GM21825 (cell line): ENCODE measurements around the gene EGLN3.
"Not testable (repeated sequence)": the region's sequence is repeated elsewhere in the genome, so short reads cannot be mapped to it uniquely, and the experiment has no call there.

Source experiments
- ATAC-seq: cut with Tn5 transposase; IDR thresholded peaks from one replicate; pipeline ENCODE4 v1.9.1; 2021; ENCODE audit warnings: mild to moderate bottlenecking, moderate library complexity; ENCODE audit not compliant: unreplicated experiment

The EGLN3 gene

DNA sequence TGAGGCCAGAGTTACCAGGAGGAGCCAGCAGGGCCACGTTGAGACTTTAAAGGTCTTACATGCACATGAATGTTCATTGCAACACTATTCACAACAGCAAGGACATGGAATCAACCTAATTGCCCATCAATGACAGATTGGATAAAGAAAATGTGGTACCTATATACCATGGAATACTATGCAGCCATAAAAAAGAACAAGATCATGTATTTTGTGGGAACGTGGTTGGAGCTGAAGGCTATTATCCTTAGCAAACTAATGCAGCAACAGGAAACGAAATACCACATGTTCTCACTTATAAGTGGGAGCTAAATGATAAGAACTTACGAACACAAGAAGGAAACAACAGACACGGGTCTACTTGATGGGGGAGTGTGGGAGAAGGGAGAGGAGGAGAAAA, 11.6 kb upstream of the EGLN3 start:
- ATAC-seq, result not testable (repeated sequence)

DNA sequence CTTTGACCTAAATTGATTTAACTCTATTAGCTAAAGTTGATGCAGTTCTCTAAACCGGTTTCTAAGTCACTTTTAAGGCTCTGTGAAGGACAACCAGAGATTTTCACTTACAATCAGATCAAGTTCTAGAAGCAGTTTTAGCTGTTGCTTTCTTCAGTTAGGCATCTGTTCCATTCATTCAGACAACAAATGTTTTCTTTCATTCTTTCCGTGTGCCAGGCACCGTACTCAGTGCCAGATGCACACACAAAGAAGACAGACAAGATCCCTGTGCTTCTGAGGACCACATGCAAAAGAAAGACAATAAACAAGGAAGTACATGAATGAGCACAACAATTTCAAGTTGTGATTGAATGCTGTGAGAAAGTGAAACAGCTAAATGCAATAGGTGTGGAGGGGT, 11.1 kb upstream of the EGLN3 start:
- ATAC-seq, result no peak

DNA sequence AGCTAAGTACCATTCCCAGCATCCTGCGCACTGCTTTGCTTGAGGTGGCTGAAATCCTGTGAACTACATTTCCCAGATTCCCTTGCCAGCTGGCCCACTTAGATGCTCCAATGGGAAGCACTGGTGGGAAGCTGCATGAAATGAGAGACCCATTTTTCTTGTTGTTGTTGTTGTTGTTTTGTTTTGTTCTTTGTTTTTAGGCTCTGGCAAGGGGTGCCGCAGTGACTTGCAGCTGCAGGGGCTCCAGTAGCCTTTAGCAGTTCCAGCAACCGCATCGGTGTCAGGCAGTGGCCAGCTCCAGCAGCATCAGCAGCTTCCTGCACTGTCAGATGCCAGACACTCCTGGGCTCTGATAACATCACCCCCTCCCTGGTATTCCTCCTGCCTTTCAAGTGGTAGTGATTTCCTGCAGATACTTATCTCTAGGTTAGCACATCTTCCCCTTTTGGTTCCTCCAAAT, 8.8 kb upstream of the EGLN3 start:
- no peak for ATAC-seq

DNA sequence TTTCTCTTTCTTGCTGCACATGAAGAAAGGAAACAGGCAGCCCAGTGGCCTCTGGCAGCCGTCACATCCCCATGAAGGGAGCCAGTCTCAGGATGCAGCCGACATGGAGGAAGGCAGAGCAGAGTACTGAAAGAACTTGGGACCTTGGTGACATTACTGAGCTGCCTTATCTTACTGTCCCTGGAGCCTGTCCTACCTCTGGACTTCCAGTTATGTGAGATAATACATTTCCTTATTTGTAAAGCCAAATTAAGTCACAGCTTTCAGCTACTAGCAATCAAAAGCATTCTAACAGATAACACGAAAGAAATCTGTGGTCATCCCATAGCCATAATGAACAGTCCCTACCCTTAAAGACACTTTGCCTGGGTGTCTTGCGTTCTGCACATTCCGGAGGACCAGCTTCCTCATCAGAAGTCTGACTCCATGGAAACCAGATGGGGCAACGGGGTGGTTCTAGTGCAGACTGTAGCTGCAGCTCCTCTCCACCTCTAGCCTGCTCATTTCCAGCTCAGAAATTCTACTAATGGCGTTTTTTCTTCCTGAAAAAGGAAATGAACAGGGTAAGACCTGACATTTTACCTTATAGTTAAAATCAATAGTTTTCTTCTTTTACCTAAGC, 7.8 kb upstream of the EGLN3 start:
- ATAC-seq, result no peak

DNA sequence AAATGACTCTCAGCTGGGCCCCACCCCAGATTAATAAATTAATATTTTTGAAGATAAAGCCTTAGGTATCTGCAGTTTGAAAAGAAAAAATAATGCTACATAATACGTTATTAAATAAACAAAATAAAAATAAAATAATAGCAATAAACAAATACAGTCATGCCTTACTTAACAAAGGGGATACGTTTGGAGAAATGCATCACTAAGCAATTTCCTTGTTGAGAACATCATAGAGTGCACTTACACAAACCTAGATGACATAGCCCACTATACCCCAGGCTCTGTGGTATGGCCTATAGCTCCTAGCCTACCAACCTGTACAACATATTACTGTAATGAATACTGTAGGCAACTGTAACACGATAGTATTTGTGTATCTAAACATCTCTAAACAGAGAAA, 7.1 kb upstream of the EGLN3 start:
- no peak for ATAC-seq

DNA sequence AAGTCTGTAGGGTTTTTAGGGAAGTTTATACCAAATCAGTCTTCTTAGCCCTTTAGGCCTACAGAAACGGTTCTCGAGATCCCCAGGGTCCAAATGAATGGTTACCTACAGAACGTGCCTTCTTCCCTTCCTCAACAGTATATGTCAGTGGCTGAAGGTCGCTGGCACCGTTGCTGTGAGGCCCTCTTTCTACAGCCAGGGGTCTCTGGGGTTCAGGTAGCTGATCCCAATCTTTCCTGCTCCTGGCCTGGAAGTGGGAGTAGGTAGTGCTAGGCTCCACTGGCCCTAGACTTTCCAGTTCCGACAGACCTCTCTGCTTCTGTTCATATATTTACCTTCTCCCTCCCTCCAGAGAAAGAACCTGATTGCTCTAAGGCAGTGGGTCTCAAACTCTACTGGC, 6.4 kb upstream of the EGLN3 start:
- ATAC-seq, result no peak

DNA sequence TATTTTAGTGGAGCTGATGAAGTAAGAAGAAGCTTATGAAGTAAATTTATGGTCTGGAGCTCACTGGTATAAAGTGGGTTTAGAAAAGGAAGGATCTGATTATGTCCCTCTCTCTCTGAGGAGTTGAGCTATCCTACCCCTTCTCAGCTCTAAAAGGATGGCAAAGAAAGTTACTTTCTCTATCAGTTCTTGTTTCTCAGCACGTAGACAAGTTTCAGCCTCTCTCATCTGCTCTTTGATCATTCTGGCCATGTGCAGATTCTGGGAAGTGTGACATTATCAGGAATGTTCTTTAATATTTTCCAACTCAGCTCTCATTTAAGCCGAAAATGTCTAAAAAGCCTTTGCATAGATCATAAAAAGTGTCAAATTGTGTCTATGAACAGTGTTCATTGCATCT, 5.8 kb upstream of the EGLN3 start:
- no peak for ATAC-seq

DNA sequence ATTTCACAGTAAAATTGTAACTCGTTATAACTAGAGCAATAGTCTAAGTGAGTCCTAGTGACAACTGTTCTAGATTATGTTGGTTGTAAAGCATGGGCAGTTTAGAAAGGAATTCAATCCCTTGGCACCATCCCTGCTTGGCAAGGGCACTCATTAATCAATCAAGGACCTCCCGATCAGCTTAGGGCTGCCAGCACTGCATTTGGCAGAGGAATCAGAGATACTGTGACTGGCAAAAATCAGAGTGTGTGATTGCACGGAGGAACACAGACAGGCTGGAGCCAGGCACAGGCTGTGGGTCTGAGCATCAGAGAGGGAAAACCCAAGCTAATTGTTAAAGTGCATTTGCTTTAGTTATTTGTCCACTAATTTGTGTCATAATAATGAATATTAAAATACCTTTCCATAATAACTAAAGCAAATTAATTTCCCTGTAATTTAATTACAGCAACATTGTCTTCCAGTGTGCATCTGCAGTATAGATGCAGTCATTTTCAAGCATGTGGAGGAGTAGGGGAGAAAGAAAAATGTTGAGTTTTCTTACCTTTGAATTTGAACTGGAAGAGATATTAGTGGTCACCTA, 3.2 kb upstream of the EGLN3 start:
- ATAC-seq, result no peak

DNA sequence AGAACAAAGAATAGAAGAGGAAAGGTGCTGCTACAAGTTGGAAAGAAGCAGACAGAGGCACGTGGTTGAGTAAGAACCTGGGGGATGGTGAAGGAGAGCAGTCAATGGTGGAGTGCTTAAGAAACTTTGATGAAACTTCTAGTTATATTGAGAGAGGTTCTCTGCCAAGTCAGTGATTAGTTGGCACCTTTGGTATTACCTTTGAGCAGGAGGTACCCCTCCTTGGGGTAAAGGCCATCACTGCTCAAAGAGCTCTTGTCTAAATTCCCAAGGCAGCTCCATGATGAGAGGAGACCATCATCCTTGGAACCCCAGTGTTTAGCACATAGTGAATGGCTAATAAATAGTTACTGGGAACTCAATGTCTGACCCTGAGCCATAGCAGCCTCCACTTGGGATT, 1.7 kb upstream of the EGLN3 start:
- ATAC-seq, result no peak

DNA sequence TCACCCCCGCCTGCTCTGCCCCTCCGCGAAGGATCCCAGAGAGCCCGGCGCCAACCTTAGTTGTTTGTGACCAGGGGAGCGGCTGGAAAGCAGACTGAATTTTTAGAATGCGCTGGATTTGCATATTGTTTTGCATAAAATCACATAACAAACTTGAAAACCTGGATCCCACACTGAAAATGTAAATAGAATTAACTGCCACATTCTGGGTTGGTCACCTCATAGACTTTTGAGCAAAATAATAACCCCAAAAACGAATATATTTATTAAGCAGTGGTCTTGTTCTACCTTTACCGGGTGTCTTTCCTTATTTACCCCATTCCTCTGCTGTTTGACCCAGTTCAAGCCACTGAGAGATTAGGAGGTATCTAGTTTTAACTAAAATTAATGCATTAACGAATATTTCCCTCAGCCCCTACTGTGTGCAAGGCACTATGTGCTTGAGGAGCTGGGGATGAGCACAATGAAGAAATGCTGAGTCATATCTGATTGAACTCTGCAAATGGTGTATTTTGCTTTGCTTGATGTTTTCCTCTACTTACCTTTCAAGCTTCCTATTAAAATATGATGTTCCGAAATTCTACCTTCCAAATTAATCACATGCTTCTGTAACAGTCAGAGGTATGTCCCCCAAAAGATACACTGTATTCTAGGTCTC, 438 bp upstream of the EGLN3 start:
- ATAC-seq, result no peak

DNA sequence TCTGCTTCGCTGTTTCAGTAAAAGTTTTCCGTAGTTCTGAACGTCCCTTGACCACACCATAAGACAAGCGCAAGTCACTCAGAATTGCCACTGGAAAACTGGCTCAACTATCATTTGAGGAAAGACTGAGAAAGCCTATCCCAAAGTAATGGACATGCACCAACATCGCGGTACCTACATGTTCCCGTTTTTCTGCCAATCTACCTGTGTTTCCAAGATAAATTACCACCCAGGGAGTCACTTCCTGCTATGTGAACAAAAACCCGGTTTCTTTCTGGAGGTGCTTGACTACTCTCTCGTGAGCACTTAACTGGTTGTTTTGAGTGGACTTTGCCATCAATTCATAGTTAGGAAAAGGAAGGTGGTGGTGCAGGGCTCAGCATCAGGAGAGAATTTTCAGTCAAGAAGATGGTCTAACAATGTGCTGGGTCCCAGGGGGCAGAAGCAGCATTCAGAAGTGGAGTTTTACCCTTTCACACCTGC, 1.4 kb downstream of the EGLN3 start:
- no peak for ATAC-seq

DNA sequence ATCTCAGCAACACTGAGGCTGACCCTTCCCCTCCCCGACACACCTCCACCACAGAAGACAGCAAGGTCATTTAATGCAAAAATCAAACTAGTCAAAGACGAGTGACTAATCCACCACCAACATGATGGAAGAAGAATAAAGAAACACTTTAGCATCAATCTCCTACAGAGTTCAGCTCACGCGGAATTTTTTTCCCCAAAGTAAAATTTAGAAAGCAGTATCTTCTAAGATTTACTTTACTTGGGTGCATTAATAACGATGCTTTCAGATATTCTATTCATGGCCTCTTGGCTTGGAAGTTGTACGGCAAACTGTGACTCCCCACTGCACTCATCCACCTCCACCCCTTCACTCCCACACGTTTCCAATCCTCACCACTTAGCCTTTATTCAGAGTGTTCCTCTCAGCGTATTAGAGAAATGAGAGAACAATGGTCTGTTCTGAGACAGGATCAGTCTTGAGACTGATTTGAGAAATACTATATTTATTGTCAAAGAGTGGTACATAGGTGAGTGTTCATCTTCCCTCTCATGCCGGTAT, 1.9 kb downstream of the EGLN3 start:
- no peak for ATAC-seq

DNA sequence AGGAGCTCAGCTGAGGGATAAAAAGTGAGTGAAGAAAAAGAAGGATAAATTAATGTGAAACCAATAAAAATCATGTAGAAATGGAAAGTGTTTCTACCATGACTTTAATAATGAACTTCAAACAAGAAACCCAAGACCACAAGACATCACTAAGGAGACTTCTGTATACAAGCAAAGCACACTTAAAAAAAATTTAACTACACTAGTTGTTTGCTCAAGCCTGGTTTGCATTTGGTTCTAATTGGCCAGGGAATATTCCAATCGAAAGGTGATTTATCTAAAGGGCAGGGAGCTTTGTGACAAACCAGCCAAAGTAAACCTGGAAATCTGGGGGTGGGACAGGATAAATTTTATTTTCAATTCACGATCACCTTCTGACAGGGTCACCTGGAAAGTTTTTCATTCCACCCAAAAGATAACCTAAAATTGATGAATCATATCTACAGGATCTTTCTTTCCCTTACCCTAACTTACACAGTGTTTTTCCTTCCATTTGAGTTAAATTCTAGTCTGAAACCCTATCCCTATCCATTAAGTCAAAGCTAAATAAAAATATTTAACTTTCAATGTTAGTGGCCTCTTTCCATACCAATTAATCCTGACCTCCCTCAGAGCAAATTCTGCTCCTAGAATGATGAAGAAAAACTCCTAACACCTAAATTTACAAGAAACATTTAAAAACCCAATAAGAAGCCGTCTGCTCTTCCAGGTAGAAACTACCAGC, 2.6 kb downstream of the EGLN3 start:
- no peak for ATAC-seq

DNA sequence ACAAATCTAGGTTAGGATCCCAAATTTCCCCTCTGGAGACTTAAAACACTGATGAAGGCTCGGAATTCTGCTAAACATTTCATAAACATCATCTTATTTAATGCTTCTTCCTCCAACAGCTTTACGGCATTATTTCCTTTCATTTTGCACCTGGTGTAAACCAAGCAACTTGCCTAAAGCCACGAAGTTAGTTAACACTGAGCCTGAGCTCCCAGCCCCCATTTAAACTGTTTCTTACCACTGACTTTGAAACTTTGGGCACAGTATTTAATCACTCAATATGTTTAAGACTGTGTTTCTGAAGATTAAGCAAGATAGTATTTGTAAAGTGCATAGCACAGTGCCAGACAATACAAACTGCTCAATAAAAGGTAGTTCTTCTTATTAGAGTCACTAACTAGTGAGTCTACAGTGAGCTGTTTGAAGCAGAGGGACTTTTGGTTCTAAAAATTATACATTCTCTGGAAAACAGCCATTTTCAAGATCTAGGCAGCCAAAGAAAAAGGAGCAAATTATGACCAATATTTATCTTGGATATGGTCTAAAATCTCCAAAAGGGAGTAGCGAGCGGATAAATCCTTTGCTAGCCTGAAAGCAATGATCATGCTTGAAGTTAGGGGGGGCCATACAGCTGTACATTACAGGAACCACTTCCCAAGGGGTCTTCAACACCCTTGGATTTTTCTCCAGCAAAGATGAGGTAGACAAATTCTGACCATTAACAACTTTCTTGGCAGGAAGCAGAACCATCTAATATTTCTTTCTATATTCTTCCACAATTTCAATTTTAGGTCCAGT, 4.0 kb downstream of the EGLN3 start:
- no peak for ATAC-seq

DNA sequence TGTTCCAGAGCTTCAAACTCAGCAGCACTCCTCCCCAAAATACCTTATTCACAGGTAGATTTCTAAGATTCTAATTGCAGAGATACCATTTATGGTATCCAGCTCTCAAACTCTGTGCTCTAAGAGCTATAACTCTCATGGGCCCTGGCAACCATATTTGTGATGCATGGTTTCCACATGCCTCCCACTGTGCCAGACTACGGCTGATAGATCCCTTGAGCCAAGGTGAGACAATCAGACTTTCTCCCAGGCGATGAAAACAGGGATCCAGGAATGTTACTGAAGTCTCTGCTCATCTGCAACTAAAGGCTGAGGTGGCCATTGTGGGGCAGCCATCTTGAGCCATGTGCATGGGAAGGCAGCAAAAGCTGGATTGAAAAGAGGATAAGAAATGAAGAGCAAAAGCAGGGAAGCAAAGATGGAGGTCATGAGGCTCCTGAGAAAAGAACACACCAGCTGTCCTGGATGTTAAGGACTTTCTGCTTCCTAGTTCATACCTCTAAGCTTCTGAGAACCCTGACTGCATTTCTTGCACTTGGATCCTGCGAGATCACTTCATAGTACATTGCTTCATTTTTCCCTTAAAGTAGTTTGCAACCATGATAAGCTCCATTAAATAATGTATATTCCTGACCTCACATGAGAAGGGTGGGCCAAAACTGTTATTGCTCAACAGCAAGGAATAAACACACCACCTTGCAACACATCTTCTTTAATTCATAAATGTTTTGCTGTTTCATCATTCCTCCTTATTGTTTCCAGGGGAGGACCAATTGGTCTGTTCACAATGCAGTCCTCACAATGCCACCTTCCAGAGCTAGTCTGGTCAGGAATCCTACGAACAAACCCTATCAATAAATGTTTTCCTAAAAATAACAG, 5.4 kb downstream of the EGLN3 start:
- no peak for ATAC-seq

DNA sequence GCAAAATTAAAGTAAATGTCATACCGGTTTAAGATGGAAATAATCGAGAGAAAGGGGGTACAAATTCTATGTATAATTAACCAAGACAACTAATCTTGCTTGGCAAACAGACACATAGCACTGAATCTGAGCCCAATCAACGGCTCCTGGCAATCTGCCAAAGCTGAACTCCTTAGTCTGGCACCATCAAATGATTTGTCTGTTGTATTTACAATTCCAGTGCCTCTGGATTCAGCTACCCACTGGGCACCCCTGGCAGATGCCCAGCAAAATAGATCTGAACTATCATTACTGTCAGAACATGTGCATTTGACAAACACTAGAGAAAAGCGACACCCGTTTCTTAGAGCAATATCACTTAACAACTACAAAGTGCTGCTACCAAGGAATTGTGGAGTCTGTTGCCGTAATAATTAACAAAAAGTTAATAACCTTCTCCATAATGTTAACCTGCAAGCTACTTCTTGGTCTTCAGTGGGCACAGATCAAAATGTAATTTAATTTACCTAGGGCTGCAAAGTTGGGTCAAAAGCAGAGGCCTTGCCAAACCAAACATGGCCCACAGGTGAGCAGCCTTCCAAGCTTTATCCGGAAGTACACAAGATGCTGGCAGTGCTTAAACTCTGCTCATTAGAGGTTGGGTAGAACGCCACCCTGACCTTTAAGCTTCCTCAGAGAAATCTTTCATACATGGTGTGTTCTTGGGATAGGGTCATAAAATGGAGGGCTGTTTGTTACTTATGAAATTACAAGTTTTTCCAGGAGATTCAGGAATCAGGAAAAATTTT, 7.6 kb downstream of the EGLN3 start:
- no peak for ATAC-seq

DNA sequence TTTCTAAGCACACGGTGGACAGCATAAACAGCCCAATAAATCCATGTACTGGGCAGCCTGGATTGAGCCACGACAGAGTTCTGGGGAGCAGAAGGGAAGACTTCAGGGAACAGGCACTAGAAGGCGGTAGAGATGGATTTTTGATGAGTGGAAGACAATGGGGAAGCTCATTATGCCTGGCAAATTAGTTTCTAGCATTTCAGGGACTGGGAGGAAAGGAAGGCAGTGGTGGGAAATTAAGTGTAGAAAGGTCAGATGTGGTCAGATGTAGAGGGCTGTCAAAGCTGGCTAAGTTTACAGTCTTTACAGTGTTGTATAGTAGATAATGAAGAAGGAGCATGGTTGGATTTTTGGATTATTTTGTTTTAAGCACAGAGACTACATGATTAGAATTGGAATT, 9.2 kb downstream of the EGLN3 start:
- ATAC-seq, result no peak

DNA sequence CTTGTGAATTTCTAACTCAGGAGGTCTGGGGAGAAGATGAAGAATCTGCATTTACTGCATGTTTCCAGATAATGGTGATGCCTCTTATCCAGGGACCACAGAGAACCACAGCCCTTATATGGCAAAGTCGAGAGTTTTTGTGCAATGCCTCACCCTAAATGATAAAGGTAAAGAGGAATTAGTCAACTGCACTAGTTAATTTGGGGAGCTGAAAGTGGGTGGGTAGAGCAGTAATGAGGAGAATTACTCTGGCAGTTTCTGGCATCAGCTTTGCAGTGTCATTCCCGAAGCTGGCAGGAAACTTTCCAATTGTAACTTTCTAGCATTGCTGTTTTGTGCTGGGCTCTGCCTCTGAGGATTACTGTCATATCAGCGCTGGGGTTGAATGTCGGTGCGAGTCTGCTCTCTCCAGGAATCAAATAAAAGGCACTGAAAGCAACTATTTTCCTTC, 10.3 kb downstream of the EGLN3 start:
- ATAC-seq, result no peak
